ENCODE data around the gene AKIRIN2.

DNA sequence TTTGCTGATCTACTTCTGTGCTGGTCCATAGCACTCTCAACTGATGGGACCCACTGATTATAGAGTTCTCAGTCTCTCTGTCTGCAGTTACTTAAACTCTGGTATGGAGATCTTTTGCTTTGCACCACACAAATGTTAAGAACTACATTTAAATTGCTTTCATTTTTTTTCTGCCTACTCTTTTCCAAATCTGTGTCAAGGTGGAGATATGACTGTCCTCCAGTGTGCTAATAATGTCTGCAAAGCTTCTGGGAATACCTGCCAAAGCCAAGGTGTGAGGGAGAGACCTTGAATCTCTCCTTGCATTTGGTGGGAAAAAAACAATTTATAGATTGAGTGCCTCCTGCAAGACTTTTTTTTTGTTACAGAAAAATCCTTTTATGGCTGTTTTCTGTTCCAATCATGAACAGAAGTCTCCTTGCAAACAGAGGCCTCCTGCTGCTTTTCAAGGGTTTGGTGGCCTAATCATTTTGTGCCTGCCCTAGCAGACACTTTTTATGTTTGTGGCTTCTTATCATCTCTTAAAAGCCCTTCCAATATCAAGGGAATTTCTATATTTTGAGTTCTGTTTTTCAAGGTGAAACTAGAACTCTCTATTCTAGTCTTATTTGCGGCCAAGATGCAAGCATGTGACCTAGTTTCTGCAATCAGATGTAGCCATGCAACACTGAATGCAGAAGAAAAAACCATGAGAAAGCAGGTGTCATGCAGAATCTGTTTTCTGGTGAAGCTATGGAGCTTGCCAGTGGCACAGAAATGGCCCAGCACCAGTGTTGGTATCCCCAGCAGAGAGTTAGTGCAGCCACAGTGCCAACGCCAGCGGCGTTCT, 23.2 kb upstream of the AKIRIN2 start:
- TF ChIP-seq, protein P1, sequence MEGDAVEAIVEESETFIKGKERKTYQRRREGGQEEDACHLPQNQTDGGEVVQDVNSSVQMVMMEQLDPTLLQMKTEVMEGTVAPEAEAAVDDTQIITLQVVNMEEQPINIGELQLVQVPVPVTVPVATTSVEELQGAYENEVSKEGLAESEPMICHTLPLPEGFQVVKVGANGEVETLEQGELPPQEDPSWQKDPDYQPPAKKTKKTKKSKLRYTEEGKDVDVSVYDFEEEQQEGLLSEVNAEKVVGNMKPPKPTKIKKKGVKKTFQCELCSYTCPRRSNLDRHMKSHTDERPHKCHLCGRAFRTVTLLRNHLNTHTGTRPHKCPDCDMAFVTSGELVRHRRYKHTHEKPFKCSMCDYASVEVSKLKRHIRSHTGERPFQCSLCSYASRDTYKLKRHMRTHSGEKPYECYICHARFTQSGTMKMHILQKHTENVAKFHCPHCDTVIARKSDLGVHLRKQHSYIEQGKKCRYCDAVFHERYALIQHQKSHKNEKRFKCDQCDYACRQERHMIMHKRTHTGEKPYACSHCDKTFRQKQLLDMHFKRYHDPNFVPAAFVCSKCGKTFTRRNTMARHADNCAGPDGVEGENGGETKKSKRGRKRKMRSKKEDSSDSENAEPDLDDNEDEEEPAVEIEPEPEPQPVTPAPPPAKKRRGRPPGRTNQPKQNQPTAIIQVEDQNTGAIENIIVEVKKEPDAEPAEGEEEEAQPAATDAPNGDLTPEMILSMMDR (IDR thresholded peaks at IDR 0.05) = no peak
- TF ChIP-seq POLR2A (IDR thresholded peaks at IDR 0.05) = no peak
